SK-N-MC (cell line): ENCODE results near the gene HBG2.

Experiments
- DNase-seq: peaks from one replicate; pipeline ENCODE4 v3.0.0-alpha.2; 2011; ENCODE audit warnings: low read depth, low spot score
- H3K27ac ChIP-seq: fragments of 200-600 bp; sonication (generic); 2 replicates; pipeline ENCODE4 v1.5.1; 2016; ENCODE audit warnings: mixed run types
- H3K36me3 ChIP-seq: fragments of 200-600 bp; sonication (generic); 2 replicates; pipeline ENCODE4 v1.6.1; 2017; ENCODE audit warnings: antibody characterized with exemption, low read length, mixed read lengths; ENCODE audit not compliant: insufficient read depth
- H3K4me3 ChIP-seq: fragments of 200-600 bp; sonication (generic); 2 replicates; pipeline ENCODE4 v1.5.1; 2016
- H3K9ac ChIP-seq: fragments of 200-600 bp; sonication (generic); 2 replicates; pipeline ENCODE4 v1.8.0; 2017; ENCODE audit warnings: mixed run types, mixed read lengths; ENCODE audit not compliant: insufficient read length
- H3K9me3 ChIP-seq: fragments of 200-600 bp; sonication (generic); 2 replicates; pipeline ENCODE4 v1.6.1; 2017; ENCODE audit warnings: low read depth, mild to moderate bottlenecking, antibody characterized with exemption, low read length, moderate library complexity, mixed read lengths
- EZH2 ChIP-seq: fragments of 200-600 bp; sonication (generic); IDR thresholded peaks from one replicate; pipeline ENCODE4 v1.6.1; 2017; ENCODE audit warnings: antibody characterized with exemption
- FOXP2 ChIP-seq: optimal IDR thresholded peaks from 2 replicates; pipeline ENCODE3; 2011; ENCODE audit warnings: mild to moderate bottlenecking, moderate library complexity; ENCODE audit not compliant: insufficient read depth; ENCODE audit errors: extremely low read length, control extremely low read depth
- POLR2AphosphoS5 ChIP-seq: IDR thresholded peaks from 2 replicates; pipeline ENCODE4 v1.6.1; 2012; ENCODE audit warnings: mild to moderate bottlenecking, low read depth, low read length, borderline replicate concordance

The HBG2 gene

DNA sequence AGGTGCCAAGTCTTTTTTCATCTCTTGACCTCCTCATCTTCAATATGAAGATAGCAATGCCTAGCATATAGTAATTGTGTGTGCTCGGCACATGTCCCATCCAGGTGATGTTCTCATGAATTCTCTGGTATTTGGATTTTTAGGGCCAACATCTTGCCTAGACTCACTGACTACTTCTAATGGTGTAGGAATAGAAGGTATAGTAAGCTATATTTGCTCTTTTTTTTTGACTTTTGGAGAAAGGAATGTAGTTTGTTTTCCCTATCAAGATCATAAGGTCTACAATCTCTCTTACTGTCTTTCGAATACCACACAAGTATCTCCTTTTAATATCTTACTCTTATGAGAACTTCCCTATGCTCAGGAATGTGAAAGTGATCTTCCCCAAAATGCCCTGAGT is 23.5 kb downstream of the HBG2 start:
- Histone ChIP-seq H3K36me3 (no peaks in the 10 kb centered on the region), H3K27ac (no peak overlapping the region), H3K9me3 (no peaks in the 10 kb centered on the region), H3K4me3 (no peak overlapping the region), H3K9ac (no peak overlapping the region)
- TF ChIP-seq FOXP2 (no peak), EZH2 (no peak), POLR2AphosphoS5 (no peak)
- no peak for DNase-seq

DNA sequence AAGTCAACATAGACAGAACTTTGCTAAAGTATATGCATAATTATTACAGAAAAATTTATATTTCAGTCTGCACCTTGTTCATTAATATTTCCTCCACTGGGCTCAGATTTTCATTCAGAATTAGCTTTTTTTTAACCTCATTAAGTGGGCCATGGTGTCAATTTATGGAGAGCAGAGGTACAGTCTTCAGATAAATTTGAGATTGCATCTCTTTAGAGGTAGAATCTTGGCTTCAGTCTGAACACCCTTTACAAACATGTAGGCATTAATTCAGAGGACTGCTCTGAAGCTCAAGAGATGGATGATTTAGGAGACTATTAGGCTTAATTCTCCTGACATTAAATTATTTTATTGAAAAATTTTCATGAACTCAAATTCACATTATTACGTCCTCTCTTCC is 24.3 kb downstream of the HBG2 start:
- DNase-seq = no peak
- H3K27ac ChIP-seq = no peak overlapping the region
- no peaks in the 10 kb centered on the region for H3K36me3 ChIP-seq
- H3K9ac ChIP-seq = no peak overlapping the region
- no peak overlapping the region for H3K4me3 ChIP-seq
- no peaks in the 10 kb centered on the region for H3K9me3 ChIP-seq
- TF ChIP-seq FOXP2 (no peak), POLR2AphosphoS5 (no peak), EZH2 (no peak)

DNA sequence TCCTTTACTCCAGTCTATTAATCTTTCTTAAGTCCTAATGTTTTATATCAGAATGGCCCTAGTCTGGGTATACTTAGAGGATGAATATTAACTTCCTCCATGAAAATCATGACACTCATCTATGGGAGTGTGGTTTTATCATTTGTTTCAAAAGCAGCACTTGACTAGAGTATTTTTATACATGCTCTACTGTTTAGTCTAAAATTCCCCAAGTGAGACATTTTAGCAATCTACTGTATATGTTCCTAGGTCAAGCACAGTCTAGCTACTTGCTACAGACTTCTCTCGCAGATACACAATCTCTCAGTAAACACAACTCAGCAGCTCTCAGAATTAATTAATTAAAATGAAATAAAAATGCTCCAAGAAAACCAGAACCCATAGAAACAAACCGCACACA is 24.8 kb downstream of the HBG2 start:
- TF ChIP-seq POLR2AphosphoS5 = no peak
- no peak for TF ChIP-seq FOXP2
- no peak for TF ChIP-seq EZH2
- no peak for DNase-seq
- no peak overlapping the region for H3K27ac ChIP-seq
- no peaks in the 10 kb centered on the region for H3K36me3 ChIP-seq
- no peaks in the 10 kb centered on the region for H3K9me3 ChIP-seq
- H3K4me3 ChIP-seq = no peak overlapping the region
- H3K9ac ChIP-seq = no peak overlapping the region

DNA sequence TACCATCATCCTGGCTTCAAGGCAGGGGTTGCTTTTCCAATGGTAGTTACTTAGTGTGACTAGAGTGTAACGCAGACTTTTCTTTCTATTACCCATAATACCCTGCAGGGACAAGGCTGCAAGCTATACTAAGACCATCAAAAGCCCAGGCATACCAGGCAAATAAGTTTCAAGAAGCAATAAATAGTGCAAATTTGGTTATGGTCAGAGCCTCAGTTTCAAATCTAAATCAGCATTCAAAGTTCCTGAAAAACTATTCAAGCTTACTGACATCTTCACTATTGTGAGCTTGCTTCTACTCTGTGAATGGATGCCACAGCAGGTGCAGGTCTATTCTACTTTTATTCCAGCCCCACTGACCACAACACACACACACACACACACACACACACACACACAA is 25.2 kb downstream of the HBG2 start:
- Histone ChIP-seq H3K9me3 (no peaks in the 10 kb centered on the region), H3K4me3 (no peak overlapping the region), H3K36me3 (no peaks in the 10 kb centered on the region), H3K27ac (no peak overlapping the region), H3K9ac (no peak overlapping the region)
- TF ChIP-seq POLR2AphosphoS5 = no peak
- TF ChIP-seq FOXP2 = no peak
- TF ChIP-seq EZH2 = no peak
- DNase-seq = no peak

DNA sequence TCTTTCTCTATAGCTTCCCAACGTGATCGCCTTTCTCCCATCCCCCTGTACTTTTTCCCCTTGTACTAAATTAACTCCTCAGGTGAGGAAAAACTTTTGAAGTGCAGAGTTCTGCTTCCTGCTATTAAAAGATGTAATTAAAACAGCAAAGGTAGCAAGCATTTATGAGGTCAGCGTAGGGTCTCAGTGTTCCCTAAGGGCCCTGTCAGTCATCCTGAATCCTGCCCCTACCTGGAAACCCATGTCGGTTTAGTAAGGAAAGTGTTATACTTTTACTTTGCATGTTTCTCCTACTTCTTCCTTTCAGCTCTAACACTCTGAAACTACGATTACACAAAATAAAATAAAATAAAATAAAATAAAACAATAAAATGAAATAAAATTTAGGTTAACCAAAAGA is 26.5 kb downstream of the HBG2 start:
- no peak overlapping the region for H3K4me3 ChIP-seq
- H3K36me3 ChIP-seq = no peaks in the 10 kb centered on the region
- no peak overlapping the region for H3K9ac ChIP-seq
- no peak for DNase-seq
- TF ChIP-seq FOXP2 (no peak), EZH2 (no peak), POLR2AphosphoS5 (no peak)
- no peaks in the 10 kb centered on the region for H3K9me3 ChIP-seq
- no peak overlapping the region for H3K27ac ChIP-seq

DNA sequence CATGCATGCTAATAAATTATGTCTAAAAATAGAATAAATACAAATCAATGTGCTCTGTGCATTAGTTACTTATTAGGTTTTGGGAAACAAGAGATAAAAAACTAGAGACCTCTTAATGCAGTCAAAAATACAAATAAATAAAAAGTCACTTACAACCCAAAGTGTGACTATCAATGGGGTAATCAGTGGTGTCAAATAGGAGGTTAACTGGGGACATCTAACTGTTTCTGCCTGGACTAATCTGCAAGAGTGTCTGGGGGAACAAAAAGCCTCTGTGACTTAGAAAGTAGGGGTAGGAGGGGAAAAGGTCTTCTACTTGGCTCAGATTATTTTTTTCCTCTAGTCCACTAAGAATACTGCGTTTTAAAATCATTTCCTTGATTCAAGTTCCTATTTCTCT is 26.9 kb downstream of the HBG2 start:
- TF ChIP-seq POLR2AphosphoS5 (no peak), FOXP2 (no peak), EZH2 (no peak)
- Histone ChIP-seq H3K9ac (no peak overlapping the region), H3K36me3 (no peaks in the 10 kb centered on the region), H3K27ac (no peak overlapping the region), H3K9me3 (no peaks in the 10 kb centered on the region), H3K4me3 (no peak overlapping the region)
- no peak for DNase-seq

DNA sequence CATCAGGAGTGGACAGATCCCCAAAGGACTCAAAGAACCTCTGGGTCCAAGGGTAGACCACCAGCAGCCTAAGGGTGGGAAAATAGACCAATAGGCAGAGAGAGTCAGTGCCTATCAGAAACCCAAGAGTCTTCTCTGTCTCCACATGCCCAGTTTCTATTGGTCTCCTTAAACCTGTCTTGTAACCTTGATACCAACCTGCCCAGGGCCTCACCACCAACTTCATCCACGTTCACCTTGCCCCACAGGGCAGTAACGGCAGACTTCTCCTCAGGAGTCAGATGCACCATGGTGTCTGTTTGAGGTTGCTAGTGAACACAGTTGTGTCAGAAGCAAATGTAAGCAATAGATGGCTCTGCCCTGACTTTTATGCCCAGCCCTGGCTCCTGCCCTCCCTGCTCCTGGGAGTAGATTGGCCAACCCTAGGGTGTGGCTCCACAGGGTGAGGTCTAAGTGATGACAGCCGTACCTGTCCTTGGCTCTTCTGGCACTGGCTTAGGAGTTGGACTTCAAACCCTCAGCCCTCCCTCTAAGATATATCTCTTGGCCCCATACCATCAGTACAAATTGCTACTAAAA is 27.8 kb downstream of the HBG2 start, which contains the start of gene HBB:
HBB (minus strand) TSS at position 340 of the 579 bp plus-strand sequence; CDS start at position 290, 50 bp downstream.
- no peak within 1 kb of the TSS for H3K27ac ChIP-seq
- TF ChIP-seq EZH2 = no peak
- TF ChIP-seq POLR2AphosphoS5 = no peak
- TF ChIP-seq FOXP2 = no peak
- H3K36me3 ChIP-seq = no peaks in the 10 kb centered on the region
- H3K4me3 ChIP-seq = no peak within 1 kb of the TSS
- no peak within 1 kb of the TSS for H3K9ac ChIP-seq
- no peak for DNase-seq
- H3K9me3 ChIP-seq = no peaks in the 10 kb centered on the region

DNA sequence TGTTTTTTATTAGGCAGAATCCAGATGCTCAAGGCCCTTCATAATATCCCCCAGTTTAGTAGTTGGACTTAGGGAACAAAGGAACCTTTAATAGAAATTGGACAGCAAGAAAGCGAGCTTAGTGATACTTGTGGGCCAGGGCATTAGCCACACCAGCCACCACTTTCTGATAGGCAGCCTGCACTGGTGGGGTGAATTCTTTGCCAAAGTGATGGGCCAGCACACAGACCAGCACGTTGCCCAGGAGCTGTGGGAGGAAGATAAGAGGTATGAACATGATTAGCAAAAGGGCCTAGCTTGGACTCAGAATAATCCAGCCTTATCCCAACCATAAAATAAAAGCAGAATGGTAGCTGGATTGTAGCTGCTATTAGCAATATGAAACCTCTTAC is 29.1 kb downstream of the HBG2 start:
- Histone ChIP-seq H3K4me3 (no peak overlapping the region), H3K9me3 (no peaks in the 10 kb centered on the region), H3K9ac (no peak overlapping the region), H3K27ac (no peak overlapping the region), H3K36me3 (no peaks in the 10 kb centered on the region)
- no peak for TF ChIP-seq POLR2AphosphoS5
- TF ChIP-seq FOXP2 = no peak
- TF ChIP-seq EZH2 = no peak
- no peak for DNase-seq
